PFSK-1 (cell line): ENCODE results near the gene BMI1.

Experiments used
- POLR2AphosphoS5 ChIP-seq: IDR thresholded peaks from 2 replicates; pipeline ENCODE4 v1.6.1; 2012; ENCODE audit warnings: low read depth, mild to moderate bottlenecking, control low read depth, low read length, moderate library complexity
- SIN3A ChIP-seq: IDR thresholded peaks from 2 replicates; pipeline ENCODE4 v1.6.1; 2012; ENCODE audit warnings: mild to moderate bottlenecking, low read length, moderate library complexity, borderline replicate concordance; ENCODE audit not compliant: insufficient read depth
- TAF1 ChIP-seq: IDR thresholded peaks from 2 replicates; pipeline ENCODE4 v1.6.1; 2012; ENCODE audit warnings: low read length, control low read depth, borderline replicate concordance; ENCODE audit not compliant: insufficient read depth

DNA sequence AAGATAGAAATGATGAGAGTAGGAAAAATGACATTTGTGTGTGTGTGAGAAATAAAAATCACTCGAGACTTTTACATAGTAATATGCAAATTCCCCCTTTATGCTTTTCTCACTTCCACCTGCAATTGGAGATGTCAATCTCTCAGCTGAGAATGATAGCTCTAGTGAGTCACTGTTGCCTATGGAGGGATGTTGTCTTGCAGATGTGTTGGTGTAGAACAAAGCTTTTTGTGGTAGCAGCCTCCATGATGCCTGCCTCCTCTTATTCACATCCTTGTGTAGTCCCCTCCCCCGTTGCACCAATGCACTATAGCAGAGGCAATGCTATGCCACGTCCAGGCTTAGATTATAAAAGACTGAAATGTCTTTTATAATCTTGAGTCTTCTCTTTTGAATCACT, 58.2 kb downstream of the BMI1 start:
- TF ChIP-seq SIN3A (no peak), POLR2AphosphoS5 (no peak), TAF1 (no peak)
